ENCODE results near the gene MACROD2.

The MACROD2 gene

DNA sequence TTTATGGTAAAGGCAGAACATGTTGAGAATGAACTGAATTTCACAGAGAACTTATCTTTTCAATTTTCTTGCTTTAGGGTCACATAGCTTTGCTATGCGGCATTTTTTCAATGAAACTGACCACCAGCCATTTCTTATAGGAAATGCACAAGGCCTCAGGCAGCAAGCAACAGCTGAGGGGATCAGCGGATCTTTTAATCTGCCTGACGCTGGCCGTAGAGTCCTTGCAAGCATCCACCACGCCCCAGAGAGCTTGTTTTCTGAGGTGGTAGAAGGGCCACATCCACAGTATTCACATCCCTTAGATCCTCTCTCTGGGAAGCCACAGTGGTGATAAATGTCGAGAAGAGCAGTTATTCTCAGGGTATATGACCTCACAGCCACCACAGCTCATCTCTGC lies 307.8 kb downstream of the MACROD2 start:
- DNase-seq (ENCODE audit: low read depth): no peak
- TF ChIP-seq, protein P1, sequence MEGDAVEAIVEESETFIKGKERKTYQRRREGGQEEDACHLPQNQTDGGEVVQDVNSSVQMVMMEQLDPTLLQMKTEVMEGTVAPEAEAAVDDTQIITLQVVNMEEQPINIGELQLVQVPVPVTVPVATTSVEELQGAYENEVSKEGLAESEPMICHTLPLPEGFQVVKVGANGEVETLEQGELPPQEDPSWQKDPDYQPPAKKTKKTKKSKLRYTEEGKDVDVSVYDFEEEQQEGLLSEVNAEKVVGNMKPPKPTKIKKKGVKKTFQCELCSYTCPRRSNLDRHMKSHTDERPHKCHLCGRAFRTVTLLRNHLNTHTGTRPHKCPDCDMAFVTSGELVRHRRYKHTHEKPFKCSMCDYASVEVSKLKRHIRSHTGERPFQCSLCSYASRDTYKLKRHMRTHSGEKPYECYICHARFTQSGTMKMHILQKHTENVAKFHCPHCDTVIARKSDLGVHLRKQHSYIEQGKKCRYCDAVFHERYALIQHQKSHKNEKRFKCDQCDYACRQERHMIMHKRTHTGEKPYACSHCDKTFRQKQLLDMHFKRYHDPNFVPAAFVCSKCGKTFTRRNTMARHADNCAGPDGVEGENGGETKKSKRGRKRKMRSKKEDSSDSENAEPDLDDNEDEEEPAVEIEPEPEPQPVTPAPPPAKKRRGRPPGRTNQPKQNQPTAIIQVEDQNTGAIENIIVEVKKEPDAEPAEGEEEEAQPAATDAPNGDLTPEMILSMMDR (conservative IDR thresholded peaks at IDR 0.05; ENCODE audit: low read depth, low read length): no peak
- no peak overlapping the region for H3K4me3 ChIP-seq (ENCODE audit: low read depth, low read length)

DNA sequence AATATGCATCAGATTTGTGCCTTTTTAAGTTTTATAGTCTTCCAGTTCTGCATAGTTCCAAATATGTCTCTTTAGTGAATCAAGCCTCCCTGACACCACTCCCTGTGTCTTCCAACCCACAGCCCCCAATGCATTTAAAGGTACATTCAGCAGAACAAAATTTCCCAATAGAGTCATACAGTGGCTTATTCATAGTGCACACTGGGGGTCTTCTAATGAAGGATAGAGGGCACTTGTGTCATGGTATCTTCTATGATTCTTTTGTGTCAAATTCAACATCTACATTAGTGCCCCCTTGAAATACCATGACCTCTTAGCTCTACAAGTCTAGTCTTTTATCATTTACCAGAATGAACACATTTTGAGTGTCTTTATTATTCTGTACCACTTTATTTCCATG lies 308.3 kb downstream of the MACROD2 start:
- no peak overlapping the region for H3K4me3 ChIP-seq (ENCODE audit: low read depth, low read length)
- no peak for DNase-seq (ENCODE audit: low read depth)
- TF ChIP-seq, protein P1 (conservative IDR thresholded peaks at IDR 0.05; ENCODE audit: low read depth, low read length): no peak

DNA sequence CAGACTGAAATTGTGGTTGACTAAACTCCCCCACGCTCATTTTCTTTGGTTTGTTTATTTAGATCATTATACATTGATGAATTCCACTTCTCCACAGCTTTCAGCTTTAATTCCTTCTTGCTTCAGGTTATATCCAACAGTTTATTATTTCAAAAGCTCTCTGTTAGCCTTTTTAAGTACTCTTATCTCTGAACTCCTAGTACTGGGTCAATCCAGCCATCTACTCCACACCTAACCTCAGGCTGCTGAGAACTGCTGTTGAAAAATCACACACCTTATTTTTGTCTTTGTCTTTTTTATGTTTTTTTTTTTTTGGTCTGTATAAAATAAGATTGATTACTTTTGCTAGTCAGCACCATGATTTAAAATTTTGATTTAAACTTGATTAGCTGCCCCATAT lies 309.2 kb downstream of the MACROD2 start:
- no peak overlapping the region for H3K4me3 ChIP-seq (ENCODE audit: low read depth, low read length)
- DNase-seq (ENCODE audit: low read depth): no peak
- TF ChIP-seq, protein P1 (conservative IDR thresholded peaks at IDR 0.05; ENCODE audit: low read depth, low read length): no peak

GRCh38 chr20:14307956-14308355 lies 312.6 kb downstream of the MACROD2 start:
- DNase-seq (ENCODE audit: low read depth): no peak
- TF ChIP-seq, protein P1 (conservative IDR thresholded peaks at IDR 0.05; ENCODE audit: low read depth, low read length): no peak
- no peak overlapping the region for H3K4me3 ChIP-seq (ENCODE audit: low read depth, low read length)

- no peak overlapping the region for H3K4me3 ChIP-seq (ENCODE audit: low read depth, low read length)
- no peak for DNase-seq (ENCODE audit: low read depth)
- TF ChIP-seq, protein P1 (conservative IDR thresholded peaks at IDR 0.05; ENCODE audit: low read depth, low read length): no peak
Observed at GRCh38 chr20:14310977-14311627, 315.8 kb downstream of the MACROD2 start.

DNA sequence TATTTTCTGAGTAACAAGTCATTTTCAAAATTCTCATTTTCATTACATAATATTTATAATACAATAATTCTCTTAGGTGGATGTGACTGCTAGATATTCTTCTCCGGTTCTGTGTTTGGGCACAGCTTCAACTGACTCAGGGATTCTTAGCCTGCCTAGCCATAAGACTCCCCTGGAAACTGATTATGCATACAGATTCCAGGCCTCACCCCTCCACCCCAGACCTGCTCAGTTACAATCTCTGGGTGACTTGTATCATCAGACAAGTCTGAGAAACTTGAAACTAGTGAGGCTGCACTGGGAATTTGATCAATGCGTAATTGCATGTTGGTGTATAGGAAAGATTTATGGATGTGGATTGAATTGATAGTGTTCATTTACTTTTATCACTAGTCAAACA lies 316.7 kb downstream of the MACROD2 start:
- no peak overlapping the region for H3K4me3 ChIP-seq (ENCODE audit: low read depth, low read length)
- TF ChIP-seq, protein P1 (conservative IDR thresholded peaks at IDR 0.05; ENCODE audit: low read depth, low read length): no peak
- no peak for DNase-seq (ENCODE audit: low read depth)

- no peak overlapping the region for H3K4me3 ChIP-seq (ENCODE audit: low read depth, low read length)
- DNase-seq (ENCODE audit: low read depth): no peak
- TF ChIP-seq, protein P1 (conservative IDR thresholded peaks at IDR 0.05; ENCODE audit: low read depth, low read length): no peak
Observed at GRCh38 chr20:14313341-14314020, 318.2 kb downstream of the MACROD2 start.
